ENCODE results near the gene SMDT1. TPM values are rescaled to one million over a fixed set of nuclear protein-coding genes. Genes with fewer than 3 reads are reported as not detected.

The SMDT1 gene
- 100 to 1,000 TPM; 119 to 151 TPM for total RNA-seq
- long read RNA-seq, transcript SMDT1-201 (3 exons, 1,567 nt) = major isoform, 7 of 8 reads
- long read RNA-seq, partial matches to known transcripts = 0 of 8 reads
- long read RNA-seq, other reads (novel, unspliced or antisense) = 0 of 8 reads

- DNase-seq (peak; percentile 100), ATAC-seq (peak; percentile 94)
- intact Hi-C loops (cut with DNase I) = no loop called here
Observed at GRCh38 chr22:42079319-42080251, at the start of gene SMDT1. TSS of gene SMDT1 (plus strand) at chr22:42079700. CDS start at chr22:42079769, 69 bp downstream.

- no peak for ATAC-seq
- no peak for DNase-seq
- intact Hi-C loops (cut with DNase I) = no loop called here
Observed at GRCh38 chr22:42033263-42034181, 46.0 kb upstream of the SMDT1 start.

GRCh38 chr22:42035256-42035655 is 44.2 kb upstream of the SMDT1 start:
- ATAC-seq = no peak
- intact Hi-C loops (cut with DNase I) = no loop called here

GRCh38 chr22:42039271-42039670 is 40.2 kb upstream of the SMDT1 start:
- DNase-seq = no peak
- no peak for ATAC-seq
- intact Hi-C loops (cut with DNase I) = no loop called here

More at GRCh38 chr22:42035256-42035655, 44.2 kb upstream of the SMDT1 start:
- no peak for DNase-seq

- ATAC-seq (no peak), DNase-seq (no peak)
- intact Hi-C loops (cut with DNase I) = no loop called here
Observed at GRCh38 chr22:42041784-42042183, 37.7 kb upstream of the SMDT1 start.

GRCh38 chr22:42050641-42051180 is 28.8 kb upstream of the SMDT1 start:
- intact Hi-C loops (cut with DNase I) = no loop called here
- DNase-seq (no peak), ATAC-seq (no peak)

GRCh38 chr22:42052765-42053164 is 26.7 kb upstream of the SMDT1 start:
- intact Hi-C loops (cut with DNase I) = no loop called here
- DNase-seq (no peak), ATAC-seq (no peak)

- intact Hi-C loops (cut with DNase I) = no loop called here
- DNase-seq (no peak), ATAC-seq (no peak)
Observed at GRCh38 chr22:42056757-42057511, 22.6 kb upstream of the SMDT1 start.

GRCh38 chr22:42060489-42060888 is 19.0 kb upstream of the SMDT1 start:
- intact Hi-C loops (cut with DNase I) = no loop called here
- DNase-seq = no peak
- ATAC-seq = no peak

GRCh38 chr22:42061041-42061440 is 18.5 kb upstream of the SMDT1 start:
- intact Hi-C loops (cut with DNase I) = no loop called here
- DNase-seq = no peak

GRCh38 chr22:42062506-42063170 is 16.9 kb upstream of the SMDT1 start:
- ATAC-seq = no peak
- intact Hi-C loops (cut with DNase I) = no loop called here
- no peak for DNase-seq

More at GRCh38 chr22:42061041-42061440, 18.5 kb upstream of the SMDT1 start:
- ATAC-seq = no peak

GRCh38 chr22:42064629-42065028 is 14.9 kb upstream of the SMDT1 start:
- intact Hi-C loops (cut with DNase I) = no loop called here
- no peak for DNase-seq
- no peak for ATAC-seq

GRCh38 chr22:42065438-42066125 is 13.9 kb upstream of the SMDT1 start:
- intact Hi-C loops (cut with DNase I) = no loop called here
- DNase-seq = no peak
- ATAC-seq = no peak

- no peak for DNase-seq
- no peak for ATAC-seq
- intact Hi-C loops (cut with DNase I) = no loop called here
Observed at GRCh38 chr22:42066126-42066761, 13.3 kb upstream of the SMDT1 start.

GRCh38 chr22:42066937-42067336 is 12.6 kb upstream of the SMDT1 start:
- intact Hi-C loops (cut with DNase I) = no loop called here
- DNase-seq (no peak), ATAC-seq (no peak)

GRCh38 chr22:42067671-42068251 is 11.7 kb upstream of the SMDT1 start:
- intact Hi-C loops (cut with DNase I) = no loop called here
- ATAC-seq (no peak), DNase-seq (no peak)

- DNase-seq (no peak), ATAC-seq (no peak)
- intact Hi-C loops (cut with DNase I) = no loop called here
Observed at GRCh38 chr22:42068291-42068690, 11.2 kb upstream of the SMDT1 start.

Data from left cardiac atrium (tissue), 4 donors.